CD1c-positive myeloid dendritic cell (primary cell): Measurements from ENCODE around the gene DNAAF8.

Experiments
- DNase-seq: peaks from one replicate; pipeline ENCODE4 v3.0.0-alpha.2; 2016; ENCODE audit errors: extremely low spot score

DNAAF8 gene

DNA sequence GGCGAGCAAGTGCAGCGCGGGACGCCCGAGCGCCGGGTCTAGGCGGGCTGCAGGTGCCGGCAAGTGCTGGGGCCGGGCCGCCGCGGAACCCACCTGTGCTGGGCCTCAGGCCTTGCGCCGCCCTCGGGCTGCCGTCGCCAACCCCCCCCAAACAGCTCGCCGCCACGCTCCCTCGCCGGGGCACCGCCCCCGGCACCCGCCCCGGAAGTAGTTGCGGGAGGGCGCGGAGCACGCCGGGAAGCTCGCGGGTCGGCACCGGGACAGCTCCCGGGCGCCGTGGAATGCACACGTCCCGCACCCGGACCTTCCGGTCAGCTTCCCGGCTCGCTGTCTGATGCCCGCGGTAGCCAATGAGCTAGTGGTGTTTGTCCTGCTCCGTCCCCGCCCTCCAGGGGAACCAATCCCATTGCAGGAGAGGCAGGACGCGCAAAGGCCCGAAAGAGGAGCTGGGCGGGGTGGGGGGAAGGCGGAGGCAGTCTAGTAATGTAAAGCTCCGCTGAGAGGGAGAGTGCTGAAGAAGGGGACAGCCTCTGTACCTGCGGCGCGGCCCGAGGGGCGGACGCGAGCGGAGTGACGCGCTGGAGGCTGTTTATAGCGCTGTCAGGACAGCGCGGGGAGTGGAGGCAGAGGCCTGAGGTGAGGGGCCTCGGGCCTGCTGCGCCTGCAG lies at the start of gene DNAAF8, which contains the start of gene ANKS3:
Gene DNAAF8, plus strand, starts transcription at position 475 of the 667 bp plus-strand sequence. CDS start 1,978 bp downstream, outside the sequence.
Gene ANKS3, minus strand, starts transcription at position 209 of the 667 bp plus-strand sequence. CDS start 4,122 bp downstream, outside the sequence.
- DNase-seq = peak; percentile 97

DNA sequence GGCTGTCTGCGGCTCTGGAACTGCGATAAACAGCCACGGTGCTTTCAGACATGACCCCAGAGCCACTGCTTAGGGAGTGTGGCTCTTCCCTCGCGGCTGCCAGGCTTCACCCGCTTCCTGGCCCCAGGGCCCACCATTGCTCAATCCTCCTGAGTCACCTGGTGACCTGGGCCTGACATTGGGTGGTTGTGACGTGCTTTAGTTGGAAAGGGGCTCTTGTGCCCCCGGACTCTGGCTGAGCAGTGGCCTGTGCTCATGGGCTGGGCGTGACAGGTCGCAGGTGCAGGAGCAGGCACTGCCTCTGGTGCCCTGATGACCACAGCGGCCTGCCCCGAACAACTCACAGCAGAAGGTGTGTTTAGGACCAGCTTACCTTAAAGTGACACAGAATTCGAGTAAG lies 49.6 kb upstream of the DNAAF8 start:
- DNase-seq = no peak

GRCh38 chr16:4685292-4685691 lies 49.0 kb upstream of the DNAAF8 start:
- no peak for DNase-seq

GRCh38 chr16:4685776-4686496 lies 48.4 kb upstream of the DNAAF8 start:
- no peak for DNase-seq

DNA sequence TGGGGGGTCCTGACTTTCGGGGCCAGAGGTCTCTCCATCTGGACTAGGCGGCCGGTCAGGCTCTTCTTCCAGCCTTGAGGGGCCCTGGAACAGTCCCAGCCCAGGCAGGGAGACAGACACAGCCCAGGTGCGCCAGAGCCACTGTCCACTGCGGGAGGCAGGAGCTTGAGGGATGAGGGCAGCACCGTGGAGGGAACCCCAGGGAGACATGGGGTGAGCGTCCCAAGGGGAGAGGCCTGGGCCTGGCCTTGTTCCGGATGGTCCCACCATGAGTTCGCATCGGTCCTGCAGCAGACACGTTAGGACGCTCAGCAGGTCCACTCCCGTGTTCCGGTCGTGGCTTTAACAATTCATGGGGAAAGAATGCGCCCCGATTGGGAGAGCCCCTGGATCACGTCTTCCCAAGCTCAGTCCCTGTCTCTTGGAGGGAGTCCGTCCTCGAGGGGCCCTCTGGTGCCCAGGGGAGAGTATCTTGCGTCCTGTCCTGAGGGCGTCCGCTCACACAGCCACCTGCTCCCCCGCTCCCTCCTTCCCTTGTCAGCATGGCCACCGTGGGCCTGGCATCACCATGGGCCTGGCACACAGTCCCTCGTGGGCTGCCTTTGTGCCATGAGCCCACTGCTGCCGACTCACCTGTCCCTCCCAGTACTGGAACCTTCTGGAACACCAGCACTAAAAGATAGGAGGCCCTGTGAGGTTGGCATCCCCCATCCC lies 47.7 kb upstream of the DNAAF8 start:
- no peak for DNase-seq

GRCh38 chr16:4687416-4687815 lies 46.9 kb upstream of the DNAAF8 start:
- no peak for DNase-seq

DNA sequence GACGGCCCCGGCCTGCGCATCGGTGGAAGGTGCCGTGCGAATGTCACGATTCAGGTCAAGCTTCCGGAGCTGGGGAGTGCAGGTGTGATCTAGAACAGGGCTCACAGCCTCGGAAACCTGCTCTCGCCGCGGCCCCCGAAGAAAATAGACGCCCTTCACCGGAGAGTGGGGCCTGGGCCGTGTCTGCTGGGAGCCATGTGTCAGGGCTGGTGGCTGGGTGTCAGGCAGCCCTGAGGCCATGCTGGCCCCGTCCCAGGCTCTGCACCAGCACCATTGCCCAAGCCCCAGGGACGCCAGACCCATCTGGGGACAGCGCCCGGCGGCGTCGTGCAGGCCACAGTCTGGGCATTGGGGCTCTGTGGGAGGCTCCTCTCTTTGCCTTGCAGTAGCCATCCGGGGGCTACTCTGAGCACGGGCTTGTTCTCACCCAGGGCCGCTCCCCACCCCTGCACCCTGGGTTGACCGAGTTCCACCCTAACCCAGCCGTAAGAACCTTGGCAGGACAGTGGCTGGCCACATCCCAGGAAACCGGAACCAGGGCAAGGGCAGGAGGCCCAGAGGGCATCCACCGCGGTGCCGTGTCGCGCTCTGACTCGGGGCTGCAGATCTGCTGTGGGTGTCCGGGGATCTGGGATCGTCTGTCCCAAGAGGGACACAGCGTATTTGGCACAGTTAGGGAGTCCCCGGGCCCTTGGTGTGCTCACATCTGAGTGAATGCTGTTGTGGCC lies 46.2 kb upstream of the DNAAF8 start:
- no peak for DNase-seq

- no peak for DNase-seq
Measured at GRCh38 chr16:4688674-4689045, 45.7 kb upstream of the DNAAF8 start.

- DNase-seq = no peak
Measured at GRCh38 chr16:4689091-4689671, 45.2 kb upstream of the DNAAF8 start.

DNA sequence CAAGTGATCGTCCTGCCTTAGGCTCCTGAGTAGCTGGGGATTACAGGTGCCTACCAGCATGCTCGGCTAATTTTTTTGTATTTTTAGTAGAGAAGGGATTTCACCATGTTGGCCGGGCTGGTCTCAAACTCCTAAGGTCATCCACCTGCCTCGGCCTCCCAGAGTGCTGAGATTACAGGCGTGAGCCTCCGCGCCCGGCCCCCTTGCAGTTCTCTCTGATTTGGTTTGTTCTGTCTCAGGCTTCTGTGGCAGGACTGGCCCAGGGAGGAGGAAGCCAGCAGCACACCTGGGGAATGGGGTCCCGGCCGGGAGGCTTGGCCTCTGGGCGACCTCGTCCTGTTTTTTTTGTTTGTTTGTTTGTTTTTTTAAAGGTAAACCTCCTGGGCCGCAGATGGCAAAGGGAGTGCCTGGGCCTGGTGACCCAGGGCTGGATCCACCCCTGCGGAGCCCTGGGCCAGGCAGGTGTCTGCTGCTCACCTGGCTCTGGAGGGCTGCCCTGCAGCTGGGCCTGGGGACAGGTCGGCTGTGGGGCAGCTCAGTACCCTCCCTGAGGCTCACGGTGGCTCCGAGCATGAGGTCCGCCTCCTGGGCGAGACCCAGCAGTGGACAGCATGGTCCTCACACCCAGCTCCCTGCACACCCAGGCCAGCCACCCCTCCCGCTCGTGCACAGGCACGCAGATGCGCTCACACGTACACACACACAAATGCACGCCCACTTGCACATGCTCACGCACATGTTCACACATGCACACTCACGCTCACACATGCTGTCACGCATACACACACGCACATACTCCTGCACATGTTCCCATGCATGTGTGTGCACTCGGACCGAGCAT lies 44.3 kb upstream of the DNAAF8 start:
- no peak for DNase-seq

DNA sequence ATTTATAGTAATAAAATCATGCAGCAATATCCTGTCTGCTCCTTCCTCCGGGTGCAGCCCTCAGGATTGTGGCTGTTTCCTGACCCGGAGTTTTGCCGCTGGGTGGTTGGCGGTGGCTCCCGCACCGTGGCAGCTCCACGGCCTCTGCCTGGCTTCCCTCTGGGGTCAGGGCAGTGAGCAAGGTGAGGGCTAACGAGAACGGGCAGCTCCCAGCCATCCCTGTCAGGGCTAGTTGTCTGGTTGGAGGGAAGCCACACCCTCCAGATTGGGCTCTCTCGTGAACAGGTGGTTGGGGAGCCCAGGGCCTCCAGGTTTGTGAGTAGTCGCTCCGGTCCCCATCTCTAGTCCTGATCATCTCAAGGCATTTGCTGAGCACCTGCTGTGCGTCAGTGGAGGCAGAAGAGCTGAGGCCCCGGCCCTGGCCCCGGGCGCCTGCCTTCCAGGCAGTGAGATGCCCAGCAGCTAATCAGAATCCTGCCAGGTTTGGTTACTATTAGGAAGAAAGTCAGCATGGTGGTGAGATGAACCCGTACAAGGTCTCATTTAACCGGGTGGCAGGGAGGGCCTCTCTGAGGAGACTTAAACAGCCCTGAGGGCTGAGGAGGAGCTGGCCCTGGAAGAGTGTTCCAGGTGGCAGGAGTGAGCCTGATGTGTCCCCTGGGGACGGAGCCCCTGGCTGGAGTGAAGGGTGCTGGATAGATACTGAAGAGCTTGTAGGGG lies 43.2 kb upstream of the DNAAF8 start:
- no peak for DNase-seq

DNA sequence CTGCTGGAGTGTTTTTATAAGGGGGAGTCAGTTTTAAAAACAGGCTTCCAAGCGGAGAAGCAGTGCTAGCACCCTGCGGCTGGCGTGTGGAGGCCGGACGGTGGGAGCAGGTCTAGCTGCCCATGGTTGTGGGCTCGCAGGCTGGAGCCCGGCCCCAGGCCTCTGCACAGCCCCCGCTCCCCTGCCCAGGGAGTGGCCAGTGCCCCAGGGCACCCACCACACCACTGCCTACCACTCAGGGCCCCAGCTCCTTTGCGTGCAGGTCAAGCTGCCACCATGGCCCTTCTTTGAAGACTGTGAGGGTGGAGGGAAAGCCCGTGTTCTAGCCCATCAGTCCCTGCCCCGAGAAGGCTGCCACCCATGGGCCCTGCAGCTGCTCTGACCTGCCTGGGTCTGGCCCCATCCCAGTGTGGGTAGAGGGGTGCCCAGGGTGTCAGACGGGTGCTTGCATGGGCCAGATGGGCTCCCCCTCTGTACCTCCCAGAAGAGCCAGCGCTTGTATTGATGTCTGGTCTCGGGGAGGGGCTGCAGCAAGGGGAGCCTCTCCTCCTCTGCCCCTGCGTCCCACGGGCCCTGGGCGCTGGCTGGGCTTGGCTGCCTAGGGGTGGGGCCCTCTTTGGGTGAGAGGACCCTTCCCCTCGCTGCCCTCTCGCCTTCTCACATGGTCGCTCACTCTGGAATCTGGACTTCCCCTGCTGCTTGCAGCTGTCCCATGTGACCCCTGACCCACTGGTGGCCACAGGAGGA lies 42.5 kb upstream of the DNAAF8 start:
- no peak for DNase-seq

GRCh38 chr16:4692460-4693295 lies 41.7 kb upstream of the DNAAF8 start:
- DNase-seq = peak; percentile 54

GRCh38 chr16:4693296-4693955 lies 40.9 kb upstream of the DNAAF8 start, which contains the start of gene NUDT16L1:
Gene NUDT16L1, plus strand, starts transcription at chr16:4693562. Its CDS starts 165 bp downstream, at chr16:4693727.
- DNase-seq = peak; percentile 99

- peak; percentile 30 for DNase-seq
Measured at GRCh38 chr16:4693956-4694641, 40.2 kb upstream of the DNAAF8 start.

GRCh38 chr16:4694642-4695451 lies 39.5 kb upstream of the DNAAF8 start:
- no peak for DNase-seq
